K562 (cell line): ENCODE results near the gene TPM4. TPM values are rescaled to one million over a fixed set of nuclear protein-coding genes. Genes with fewer than 3 reads are reported as not detected.

Experiments used
- ATAC-seq: fragments of 200-7000 bp; cut with Tn5 transposase; 3 replicates; pipeline ENCODE4 v1.9.1; 2020; ENCODE audit warnings: moderate library complexity
- BruUV-seq: library from RNA; stranded (reverse); fragments of 400-500 nt; replicated peaks from 2 replicates; lab custom pipeline; 2021; lab: Mats Ljungman, UMichigan
- CTCF ChIA-PET: fragments of 300-600 bp; formaldehyde crosslinking; extraction: SDS; loops from one replicate; lab custom pipeline; 2021; ENCODE audit warnings: low intra/inter-chr PET ratio; lab: Yijun Ruan, JAX
- POLR2A ChIA-PET: fragments of 300-600, 350-650 bp; sonication (Branson Sonifier 250); formaldehyde crosslinking; extraction: SDS; loops from one replicate; lab custom pipeline; 2021; ENCODE audit warnings: antibody characterized with exemption, inconsistent platforms; lab: Yijun Ruan, JAX
- DNase-seq, 4 experiments: peaks; one replicate each; pipeline versions ENCODE4 v3.0.0 to v3.0.0-alpha.2; 2011 to 2018; ENCODE audit warnings: low spot score in 3 of 4, mixed read lengths in 3 of 4; ENCODE audit errors: extremely low read depth in 1 of 4
- FAIRE-seq: peaks from 2 replicates; lab custom pipeline; 2011; peaks lifted over from hg19 to GRCh38; lab: Jason Lieb, UNC
- H2AFZ ChIP-seq: 2 replicates; pipeline ENCODE4 v1.6.0; 2011; ENCODE audit warnings: low read depth, low read length, control low read depth, inconsistent platforms
- H3K27ac ChIP-seq: fragments of 200-600 bp; 3 replicates; pipeline ENCODE4 v1.8.0; 2011; ENCODE audit warnings: low read depth, mild to moderate bottlenecking, control low read depth, inconsistent platforms, low read length, moderate library complexity, mixed read lengths; ENCODE audit errors: extremely low read depth
- H3K27me3 ChIP-seq, 2 experiments: fragments of 300-600 bp in 1 of 2; 2 replicates in 1 of 2; 3 replicates in 1 of 2; pipeline versions ENCODE4 v1.6.0 to v1.8.0; 2011; ENCODE audit warnings: inconsistent platforms in 2 of 2, low read length in 2 of 2, mild to moderate bottlenecking in 1 of 2, mixed read lengths in 1 of 2, moderate library complexity in 1 of 2; ENCODE audit not compliant: control insufficient read depth in 2 of 2, insufficient read depth in 2 of 2
- H3K36me3 ChIP-seq: fragments of 300-600 bp; 3 replicates; pipeline ENCODE4 v1.8.0; 2011; ENCODE audit warnings: mild to moderate bottlenecking, low read length, inconsistent platforms; ENCODE audit not compliant: control insufficient read depth, insufficient read depth
- H3K4me1 ChIP-seq, 2 experiments: fragments of 200-600 bp in 1 of 2; replicated peaks in 1 of 2; 2 replicates in 1 of 2; 3 replicates in 1 of 2; pipeline versions ENCODE4 v1.5.1 to v1.8.0; 2011; ENCODE audit warnings: inconsistent platforms in 2 of 2, low read length in 2 of 2, mild to moderate bottlenecking in 1 of 2, mixed read lengths in 1 of 2, moderate library complexity in 1 of 2; ENCODE audit not compliant: control insufficient read depth in 2 of 2, insufficient read depth in 2 of 2
- H3K4me2 ChIP-seq: 2 replicates; pipeline ENCODE4 v1.6.1; 2011; ENCODE audit warnings: low read length, control low read depth, inconsistent platforms, mixed read lengths; ENCODE audit not compliant: insufficient read depth
- H3K4me3 ChIP-seq: fragments of 200-600 bp; sonication (generic), shearing (Covaris generic); 2 replicates; pipeline ENCODE4 v1.5.1; 2016; ENCODE audit warnings: control low read depth, inconsistent platforms
- H3K79me2 ChIP-seq: fragments of 200-600 bp; 3 replicates; pipeline ENCODE4 v1.8.0; 2011; ENCODE audit warnings: low read length, inconsistent platforms; ENCODE audit not compliant: control insufficient read depth, insufficient read depth
- H3K9ac ChIP-seq, 2 experiments: 2 replicates each; pipeline versions ENCODE4 v1.6.0 to v1.6.1; 2011; ENCODE audit warnings: low read depth in 2 of 2, low read length in 2 of 2, control low read depth in 1 of 2, inconsistent platforms in 1 of 2, mild to moderate bottlenecking in 1 of 2, mixed read lengths in 1 of 2; ENCODE audit not compliant: insufficient read depth in 1 of 2
- H3K9me1 ChIP-seq: one replicate; pipeline ENCODE4 v1.6.0; 2011; ENCODE audit warnings: inconsistent platforms, mild to moderate bottlenecking, low read length, moderate library complexity; ENCODE audit not compliant: control insufficient read depth, insufficient read depth
- H3K9me3 ChIP-seq: replicated peaks from 2 replicates; pipeline ENCODE4 v1.5.1; 2011; ENCODE audit warnings: low read depth, low read length, inconsistent platforms; ENCODE audit not compliant: control insufficient read depth, insufficient read depth
- H4K20me1 ChIP-seq: replicated peaks from 2 replicates; pipeline ENCODE4 v1.6.1; 2011; ENCODE audit warnings: low read length, inconsistent platforms, mixed read lengths; ENCODE audit not compliant: control insufficient read depth, insufficient read depth
- CAMTA2 ChIP-seq: fragments of 250-450 bp; sonication (Bioruptor Pico); conservative IDR thresholded peaks from 2 replicates; pipeline ENCODE4 v1.5.1; 2022
- CEBPG ChIP-seq, 3 experiments: fragments of 200-800 bp in 1 of 3; sonication (Bioruptor generic) in 1 of 3; sonication (generic) in 1 of 3; formaldehyde crosslinking in 1 of 3; IDR thresholded peaks in 2 of 3; conservative IDR thresholded peaks in 1 of 3; 2 replicates each; pipeline versions ENCODE4 v1.6.1 to v1.8.0; 2016 to 2022; ENCODE audit warnings: missing compliant biosample characterization in 2 of 3, missing genetic modification characterization in 2 of 3, mild to moderate bottlenecking in 1 of 3, missing genetic modification reagents in 1 of 3
- ETV5 ChIP-seq: sonication (generic); formaldehyde crosslinking; IDR thresholded peaks from 2 replicates; pipeline ENCODE4 v1.4.0; 2020; ENCODE audit warnings: low read depth, mild to moderate bottlenecking, missing genetic modification reagents
- MTA2 ChIP-seq: fragments of 450-650 bp; IDR thresholded peaks from 2 replicates; pipeline ENCODE4 v1.6.1; 2016; ENCODE audit warnings: low read depth
- NKRF ChIP-seq: fragments of 450-650 bp; IDR thresholded peaks from 2 replicates; pipeline ENCODE4 v1.6.1; 2016; ENCODE audit warnings: borderline replicate concordance
- RUNX1 ChIP-seq: sonication (generic); IDR thresholded peaks from 2 replicates; pipeline ENCODE4 v1.6.1; 2016; ENCODE audit warnings: antibody characterized with exemption, low read depth
- SNAPC5 ChIP-seq: fragments of 250-450 bp; sonication (Bioruptor Pico); IDR thresholded peaks from 2 replicates; pipeline ENCODE4 v1.8.0; 2021; ENCODE audit warnings: moderate library complexity, mild to moderate bottlenecking, inconsistent platforms
- ZNF174 ChIP-seq: fragments of 250-450 bp; sonication (Bioruptor Pico); IDR thresholded peaks from 2 replicates; pipeline ENCODE4 v1.4.0; 2020; ENCODE audit warnings: mild to moderate bottlenecking
- WGBS: fragments of 100-300 bp; shearing (Covaris generic); methylation state at CpG from one replicate; pipeline ENCODE4 v1.1.6; 2016; ENCODE audit warnings: low coverage, mixed read lengths; ENCODE audit not compliant: insufficient coverage; ENCODE audit errors: missing lambda C conversion rate; 5-methylcytosine and 5-hydroxymethylcytosine counted together
- in situ Hi-C: fragments of 300-500 bp; cut with MboI; formaldehyde crosslinking; loops from 4 replicates; pipeline ENCODE4 v1.15.0; 2018; ENCODE audit warnings: inconsistent platforms, mixed read lengths
- intact Hi-C: fragments of 100-400 bp; cut with micrococcal nuclease; formaldehyde crosslinking; loops from 2 replicates; pipeline ENCODE4 v1.14.2; 2022
- polyA plus RNA-seq, 8 experiments: library from polyadenylated mRNA; depleted of rRNA in 4 of 8; stranded (reverse) in 5 of 8; unstranded in 3 of 8; fragments of >200 nt; fragmentation: Nextera tagmentation in 2 of 8; fragmentation: Illumina TruSeq in 1 of 8; extraction: Ambion mirVana in 2 of 8; extraction: Trizol in 1 of 8; gene quantifications; 2 replicates each; pipeline versions ENCODE4 v1.2.1 to v1.2.3, GENCODE V29; 2011 to 2014; ENCODE audit warnings: inconsistent platforms in 1 of 8, missing spikeins in 1 of 8
- total RNA-seq, 7 experiments: library from RNA; depleted of rRNA in 6 of 7; stranded (reverse); fragments of >200 nt in 6 of 7; fragmentation: Illumina TruSeq in 2 of 7; extraction: Trizol in 2 of 7; gene quantifications; 2 replicates each; pipeline versions ENCODE4 v1.2.1 to v1.2.3, GENCODE V29; 2011 to 2021; ENCODE audit warnings: low replicate concordance in 1 of 7

TPM4 gene
- total and polyA plus RNA-seq, 9 of the 15 experiments (the other 6 are each of a cell fraction or from before 2014, with no cell fraction given) = 28.1 to 111 (median 77.4) TPM

GRCh38 chr19:16039545-16039944 lies 36.8 kb upstream of the TPM4 start:
- H3K4me2 ChIP-seq = no peak overlapping the region
- H3K27ac ChIP-seq = no peak overlapping the region
- FAIRE-seq (no peak), ATAC-seq (no peak), DNase-seq (no peak)
- intact Hi-C loops (no loop called here), in situ Hi-C loops (no loop called here)
- H4K20me1 ChIP-seq = no peaks in the 10 kb centered on the region; the same call in 1 of the 2 replicates
- H3K36me3 ChIP-seq = no peaks in the 10 kb centered on the region
- no peaks in the 10 kb centered on the region for H3K9me1 ChIP-seq
- H3K79me2 ChIP-seq = no peaks in the 10 kb centered on the region
- 14% methylated on average over 5 of the region's 5 CpGs for WGBS
- CTCF ChIA-PET = no interaction called here
- H3K4me1 ChIP-seq = peaks cover 0 to 16% of the 10 kb centered on the region in 2 experiments; a peak in 3 of 5 replicates
- no TSS peak for BruUV-seq
- TF ChIP-seq RUNX1 (no peak), ETV5 (CRISPR knock-in tag) (no peak), SNAPC5 (no peak), CEBPG (CRISPR knock-in tag; IDR thresholded peaks at IDR 0.05) (no peak), CEBPG (tag; conservative IDR thresholded peaks at IDR 0.05 in 1 of 2, IDR thresholded peaks at IDR 0.05 in 1 of 2) (no peak), NKRF (no peak), MTA2 (no peak), CAMTA2 (CRISPR knock-in tag) (no peak), ZNF174 (no peak)
- no peak overlapping the region for H2AFZ ChIP-seq
- H3K4me3 ChIP-seq = no peak overlapping the region
- H3K9ac ChIP-seq = no peak overlapping the region
- H3K9me3 ChIP-seq = no peaks in the 10 kb centered on the region
- peaks cover 6 to 46% of the 10 kb centered on the region in 2 experiments; a peak in 3 of 5 replicates for H3K27me3 ChIP-seq
- POLR2A ChIA-PET = no interaction called here
